Breast epithelium (tissue), 4 donors: Measurements from ENCODE around the gene PGM2. TPM values are rescaled to one million over a fixed set of nuclear protein-coding genes. Genes with fewer than 3 reads are reported as not detected.
A peak's percentile ranks its signal among the peaks of the same experiment; 100 is the strongest.
"Not testable (repeated sequence)": the region's sequence is repeated elsewhere in the genome, so short reads cannot be mapped to it uniquely, and the experiment has no call there.

ENCODE experiments used
- DNase-seq, 2 donors: peaks; one replicate each; pipeline ENCODE4 v3.0.0-alpha.2; 2019; ENCODE audit warnings: low spot score in 2 of 2
- H3K27ac ChIP-seq, 2 donors: fragments of 200-600 bp; sonication (generic) in 1 of 2; one replicate each; pipeline ENCODE4 v1.5.1; 2016 to 2019; ENCODE audit warnings: mild to moderate bottlenecking in 1 of 2
- H3K27me3 ChIP-seq, 2 donors: fragments of 200-600 bp; sonication (generic) in 1 of 2; one replicate each; pipeline versions ENCODE4 v1.5.1 to v1.6.0; 2017 to 2019; ENCODE audit warnings: control low read depth in 1 of 2, mild to moderate bottlenecking in 1 of 2
- H3K36me3 ChIP-seq: fragments of 200-600 bp; one replicate; pipeline ENCODE4 v1.5.1; 2019
- H3K4me1 ChIP-seq, 2 donors: fragments of 200-600 bp; sonication (generic); one replicate each; pipeline ENCODE4 v1.5.1; 2016 to 2019; ENCODE audit warnings: control low read depth in 1 of 2
- H3K4me3 ChIP-seq, 3 donors: fragments of 200-600 bp; sonication (generic); 1 replicate in 2 of 3; 2 replicates in 1 of 3; pipeline ENCODE4 v1.5.1; 2016 to 2019; ENCODE audit warnings: mild to moderate bottlenecking in 3 of 3, moderate library complexity in 2 of 3
- H3K9me3 ChIP-seq, 2 donors: fragments of 200-600 bp; sonication (generic) in 1 of 2; one replicate each; pipeline ENCODE4 v1.5.1; 2016 to 2019; ENCODE audit warnings: control low read depth in 1 of 2
- POLR2A ChIP-seq: fragments of 450-650 bp; IDR thresholded peaks from one replicate; pipeline ENCODE4 v1.6.1; 2016; ENCODE audit warnings: antibody characterized with exemption, mild to moderate bottlenecking, moderate library complexity
- POLR2AphosphoS5 ChIP-seq, 3 donors: sonication (generic); formaldehyde crosslinking; IDR thresholded peaks; one replicate each; pipeline ENCODE4 v1.6.1; 2017; ENCODE audit warnings: antibody characterized with exemption in 3 of 3
- intact Hi-C: fragments of 100-400 bp; cut with DNase I; formaldehyde crosslinking; loops from one replicate; pipeline ENCODE4 v1.15.1; 2023; ENCODE audit warnings: low total_unique reads
- total RNA-seq, 3 donors: library from RNA; depleted of rRNA; stranded (reverse); fragments of >200 nt; gene quantifications; one replicate each; pipeline ENCODE4 v1.1.0, GENCODE V29; 2016
- TF ChIP-seq, protein P1 (sequence below), 3 donors: fragments of 450-650 bp; IDR thresholded peaks; one replicate each; pipeline ENCODE4 v1.5.1; 2016 to 2017; ENCODE audit warnings: antibody characterized with exemption in 3 of 3, mild to moderate bottlenecking in 3 of 3, moderate library complexity in 3 of 3

The PGM2 gene
- total RNA-seq, 3 donors from 2014 or later: 11.0 to 26.2 (median 21.3) TPM

DNA sequence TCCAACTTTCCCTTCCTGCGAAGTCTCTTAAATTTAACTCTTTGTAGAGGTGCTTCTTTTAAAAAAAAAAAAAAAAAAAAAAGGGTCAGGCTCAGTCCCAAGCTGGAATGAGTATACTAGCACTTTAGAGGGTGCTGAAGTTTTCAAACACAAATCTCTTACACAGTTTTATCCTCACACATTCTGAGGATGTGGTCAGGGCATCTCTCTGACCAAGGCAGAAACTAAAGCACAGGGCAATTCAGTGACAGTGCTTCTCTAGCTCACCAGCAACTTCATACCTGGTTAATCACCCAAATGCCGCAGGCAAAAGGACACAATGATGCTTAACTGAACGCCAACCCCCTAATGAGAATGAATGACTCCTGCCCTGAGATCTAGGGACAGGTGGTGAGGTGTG, 9.8 kb upstream of the PGM2 start:
- no peaks in the 10 kb centered on the region for H3K4me1 ChIP-seq

DNA sequence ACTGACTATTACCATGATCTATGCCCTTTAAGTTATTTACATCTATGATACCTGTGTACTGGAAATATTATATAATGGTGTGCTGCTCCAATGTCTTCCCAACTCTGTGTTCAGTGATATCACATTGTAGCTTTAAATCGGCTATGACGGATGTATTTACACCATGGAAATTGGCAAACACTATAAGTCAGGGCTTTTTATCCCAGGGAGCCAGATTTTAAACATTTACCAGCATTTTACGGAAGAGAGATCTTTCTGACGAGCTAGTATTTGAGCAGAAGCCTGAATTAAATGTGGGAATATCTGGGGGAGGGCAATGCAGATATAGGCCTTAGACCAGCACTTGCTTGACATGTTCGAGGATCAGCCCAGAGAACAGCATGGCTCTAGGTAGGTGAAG, 7.7 kb upstream of the PGM2 start:
- no peaks in the 10 kb centered on the region for H3K27me3 ChIP-seq
- no peaks in the 10 kb centered on the region for H3K4me1 ChIP-seq
- TF ChIP-seq POLR2A (no peak), POLR2AphosphoS5 (IDR thresholded peaks at IDR 0.05) (no peak)
- TF ChIP-seq, protein P1, sequence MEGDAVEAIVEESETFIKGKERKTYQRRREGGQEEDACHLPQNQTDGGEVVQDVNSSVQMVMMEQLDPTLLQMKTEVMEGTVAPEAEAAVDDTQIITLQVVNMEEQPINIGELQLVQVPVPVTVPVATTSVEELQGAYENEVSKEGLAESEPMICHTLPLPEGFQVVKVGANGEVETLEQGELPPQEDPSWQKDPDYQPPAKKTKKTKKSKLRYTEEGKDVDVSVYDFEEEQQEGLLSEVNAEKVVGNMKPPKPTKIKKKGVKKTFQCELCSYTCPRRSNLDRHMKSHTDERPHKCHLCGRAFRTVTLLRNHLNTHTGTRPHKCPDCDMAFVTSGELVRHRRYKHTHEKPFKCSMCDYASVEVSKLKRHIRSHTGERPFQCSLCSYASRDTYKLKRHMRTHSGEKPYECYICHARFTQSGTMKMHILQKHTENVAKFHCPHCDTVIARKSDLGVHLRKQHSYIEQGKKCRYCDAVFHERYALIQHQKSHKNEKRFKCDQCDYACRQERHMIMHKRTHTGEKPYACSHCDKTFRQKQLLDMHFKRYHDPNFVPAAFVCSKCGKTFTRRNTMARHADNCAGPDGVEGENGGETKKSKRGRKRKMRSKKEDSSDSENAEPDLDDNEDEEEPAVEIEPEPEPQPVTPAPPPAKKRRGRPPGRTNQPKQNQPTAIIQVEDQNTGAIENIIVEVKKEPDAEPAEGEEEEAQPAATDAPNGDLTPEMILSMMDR (IDR thresholded peaks at IDR 0.05): no peak
- no peak overlapping the region for H3K27ac ChIP-seq
- H3K4me3 ChIP-seq: no peak overlapping the region
- intact Hi-C loops: loop anchor here (10.0 kb wide), 1 partner anchor 206 kb away; no protein-coding TSS in a partner anchor
- DNase-seq: no peak
- H3K9me3 ChIP-seq: no peaks in the 10 kb centered on the region
- no peaks in the 10 kb centered on the region for H3K36me3 ChIP-seq

More for the DNA sequence above, 9.8 kb upstream of the PGM2 start:
- Histone ChIP-seq H3K36me3 (no peaks in the 10 kb centered on the region), H3K27ac (no peak overlapping the region), H3K9me3 (no peaks in the 10 kb centered on the region), H3K27me3 (no peaks in the 10 kb centered on the region), H3K4me3 (no peak overlapping the region)
- no peak for TF ChIP-seq POLR2AphosphoS5 (IDR thresholded peaks at IDR 0.05)
- TF ChIP-seq, protein P1 (IDR thresholded peaks at IDR 0.05): no peak
- TF ChIP-seq POLR2A: no peak
- no peak for DNase-seq
- intact Hi-C loops: loop anchor here (10.0 kb wide), 1 partner anchor 208 kb away; no protein-coding TSS in a partner anchor

DNA sequence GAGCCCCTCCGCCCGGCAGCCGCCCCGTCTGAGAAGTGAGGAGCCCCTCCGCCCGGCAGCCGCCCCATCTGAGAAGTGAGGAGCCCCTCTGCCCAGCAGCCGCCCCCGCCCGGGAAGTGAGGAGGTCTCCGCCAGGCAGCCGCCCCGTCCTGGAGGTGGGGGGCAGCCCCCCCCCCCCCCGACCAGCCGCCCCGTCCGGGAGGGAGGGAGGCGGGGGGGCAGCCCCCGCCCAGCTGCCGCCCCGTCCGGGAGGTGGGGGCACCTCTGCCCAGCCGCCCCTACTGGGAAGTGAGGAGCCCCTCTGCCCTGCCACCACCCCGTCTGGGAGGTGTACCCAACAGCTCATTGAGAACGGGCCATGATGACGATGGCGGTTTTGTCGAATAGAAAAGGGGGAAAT, 6.0 kb upstream of the PGM2 start:
- H3K27ac ChIP-seq, H3K36me3 ChIP-seq, H3K27me3 ChIP-seq, H3K4me1 ChIP-seq, intact Hi-C loops, DNase-seq, H3K4me3 ChIP-seq, H3K9me3 ChIP-seq: not testable (repeated sequence)

DNA sequence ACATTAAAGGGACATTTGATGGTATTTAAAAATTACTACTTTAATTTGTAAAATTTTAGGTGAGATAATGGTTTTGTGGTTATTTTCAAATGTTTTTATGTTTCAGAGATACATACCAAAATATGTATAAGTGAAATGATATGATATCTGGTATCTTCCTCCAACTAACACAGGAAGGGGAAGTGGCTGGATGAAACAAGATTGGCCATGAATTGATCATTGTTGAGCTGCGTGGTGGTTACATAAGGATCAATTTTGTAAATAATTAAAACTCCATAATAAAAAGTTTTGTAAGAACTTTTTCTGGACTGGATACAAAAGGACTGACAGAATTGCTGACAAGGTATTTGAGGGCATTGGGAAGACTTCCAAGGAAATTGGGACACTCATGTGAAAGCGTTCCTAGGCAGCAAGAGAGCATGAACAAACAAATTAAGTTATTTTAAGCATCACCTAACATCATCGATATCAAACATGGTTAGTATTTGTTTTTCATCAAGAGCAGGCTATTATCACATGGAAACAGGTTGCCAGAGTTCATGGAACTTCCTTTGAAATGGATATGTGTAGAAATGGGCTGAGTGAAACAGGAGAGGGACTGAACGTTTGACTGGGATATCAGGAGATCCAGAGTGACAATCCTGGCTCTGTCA, 4.4 kb upstream of the PGM2 start:
- no peak for DNase-seq
- no peaks in the 10 kb centered on the region for H3K9me3 ChIP-seq
- no peak overlapping the region for H3K27ac ChIP-seq
- H3K4me3 ChIP-seq: no peak overlapping the region
- no peaks in the 10 kb centered on the region for H3K27me3 ChIP-seq
- H3K36me3 ChIP-seq: no peaks in the 10 kb centered on the region
- no peak for TF ChIP-seq POLR2AphosphoS5 (IDR thresholded peaks at IDR 0.05)
- no peak for TF ChIP-seq POLR2A
- TF ChIP-seq, protein P1 (IDR thresholded peaks at IDR 0.05): no peak
- intact Hi-C loops: no loop called here
- H3K4me1 ChIP-seq: no peaks in the 10 kb centered on the region

DNA sequence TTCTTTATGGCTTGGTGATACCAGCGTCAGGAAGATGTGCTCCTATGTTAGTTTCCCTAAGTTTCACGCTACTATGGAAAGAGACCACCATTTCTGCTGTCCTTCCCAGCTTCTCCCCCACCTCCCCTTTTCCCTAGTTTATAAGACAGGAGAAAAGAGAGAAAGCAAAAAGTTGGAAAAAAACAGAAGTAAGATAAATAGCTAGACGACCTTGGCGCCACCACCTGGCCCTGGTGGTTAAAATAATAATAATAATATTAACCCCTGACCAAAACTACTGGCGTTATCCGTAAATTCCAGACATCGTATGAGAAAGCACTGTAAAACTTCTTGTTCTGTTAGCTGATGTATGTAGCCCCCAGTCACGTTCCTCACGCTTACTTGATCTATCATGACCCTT, 985 bp upstream of the PGM2 start:
- H3K36me3 ChIP-seq, DNase-seq, H3K4me1 ChIP-seq, H3K27me3 ChIP-seq, H3K9me3 ChIP-seq, intact Hi-C loops: not testable (repeated sequence)
- Histone ChIP-seq H3K27ac (peak overlapping the region; percentile 84 to 85), H3K4me3 (peak overlapping the region; percentile 71 to 92 (median 82))

DNA sequence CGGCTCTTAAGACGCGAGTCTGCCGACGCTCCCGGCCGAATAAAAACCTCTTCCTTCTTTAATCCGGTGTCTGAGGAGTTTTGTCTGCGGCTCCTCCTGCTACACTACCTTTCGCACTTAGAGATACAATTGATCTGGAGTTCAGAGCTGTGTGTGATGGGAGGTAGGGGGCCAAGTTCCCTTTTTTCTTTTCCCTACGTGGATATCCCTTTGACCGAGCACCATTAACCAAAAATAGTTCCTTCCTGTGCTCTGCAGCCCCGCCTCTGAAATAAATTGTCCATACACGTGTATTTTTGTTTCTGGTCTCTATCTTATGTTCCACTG, 555 bp upstream of the PGM2 start:
- no peaks in the 10 kb centered on the region for H3K36me3 ChIP-seq
- DNase-seq: no peak
- peak overlapping the region; percentile 84 to 85 for H3K27ac ChIP-seq
- H3K9me3 ChIP-seq: no peaks in the 10 kb centered on the region
- TF ChIP-seq POLR2A: no peak
- TF ChIP-seq, protein P1 (IDR thresholded peaks at IDR 0.05): no peak
- TF ChIP-seq POLR2AphosphoS5 (IDR thresholded peaks at IDR 0.05): no peak
- intact Hi-C loops: no loop called here
- H3K27me3 ChIP-seq: no peaks in the 10 kb centered on the region
- peak overlapping the region; percentile 71 to 92 (median 82) for H3K4me3 ChIP-seq
- H3K4me1 ChIP-seq: no peaks in the 10 kb centered on the region
